Measurements from ENCODE around the gene ARG2. TPM values are rescaled to one million over a fixed set of nuclear protein-coding genes. Genes with fewer than 3 reads are reported as not detected.

The ARG2 gene
- total RNA-seq, 2 donors from 2014 or later: 0.59 TPM; not detected in 1

DNA sequence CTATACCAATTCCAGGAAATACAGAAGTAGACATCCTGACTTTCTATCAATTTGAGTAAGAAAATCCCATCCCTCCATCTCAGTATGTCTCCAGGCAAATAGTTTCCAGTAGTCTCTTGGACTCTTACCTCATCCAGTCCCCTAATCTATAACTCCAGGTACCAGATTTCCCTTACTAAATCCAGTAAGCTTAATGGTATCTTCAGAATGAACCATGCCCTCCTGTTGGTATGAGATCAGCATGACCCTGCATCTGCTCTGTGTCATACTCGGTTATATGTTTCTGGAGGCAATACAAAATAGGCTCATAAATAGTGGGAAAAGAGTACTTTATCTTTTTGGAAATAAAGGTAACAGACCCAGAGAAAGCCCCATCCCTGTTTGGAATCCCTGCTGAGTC lies 38.1 kb upstream of the ARG2 start:
- Histone ChIP-seq H3K4me1 (no peaks in the 10 kb centered on the region), H3K36me3 (no peaks in the 10 kb centered on the region)

DNA sequence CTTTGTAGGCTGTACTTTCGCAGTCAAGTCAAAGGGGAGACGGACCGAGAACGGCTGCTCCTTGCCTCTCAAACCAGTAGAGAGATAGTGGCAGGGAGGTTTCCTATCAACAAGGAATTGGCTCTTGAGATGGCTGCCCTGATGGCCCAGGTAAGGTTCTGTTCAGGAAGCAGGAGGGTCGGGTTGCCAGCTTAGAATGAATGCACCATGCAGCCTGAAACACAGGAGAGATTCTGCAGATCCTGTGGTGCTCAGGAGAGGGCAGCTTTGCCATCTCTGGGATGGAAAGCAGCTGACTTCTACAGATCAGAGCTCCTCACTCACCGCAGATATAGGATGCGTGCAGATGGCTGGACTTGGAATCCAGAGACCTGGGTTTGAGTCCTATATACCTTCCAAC lies 37.7 kb upstream of the ARG2 start:
- Histone ChIP-seq H3K27me3 (no peaks in the 10 kb centered on the region), H3K4me3 (no peak overlapping the region), H3K36me3 (no peaks in the 10 kb centered on the region), H3K4me1 (no peaks in the 10 kb centered on the region), H3K9me3 (no peaks in the 10 kb centered on the region), H3K27ac (no peak overlapping the region)
- no peak for DNase-seq (ENCODE audit: low spot score)
- TF ChIP-seq, protein P1, sequence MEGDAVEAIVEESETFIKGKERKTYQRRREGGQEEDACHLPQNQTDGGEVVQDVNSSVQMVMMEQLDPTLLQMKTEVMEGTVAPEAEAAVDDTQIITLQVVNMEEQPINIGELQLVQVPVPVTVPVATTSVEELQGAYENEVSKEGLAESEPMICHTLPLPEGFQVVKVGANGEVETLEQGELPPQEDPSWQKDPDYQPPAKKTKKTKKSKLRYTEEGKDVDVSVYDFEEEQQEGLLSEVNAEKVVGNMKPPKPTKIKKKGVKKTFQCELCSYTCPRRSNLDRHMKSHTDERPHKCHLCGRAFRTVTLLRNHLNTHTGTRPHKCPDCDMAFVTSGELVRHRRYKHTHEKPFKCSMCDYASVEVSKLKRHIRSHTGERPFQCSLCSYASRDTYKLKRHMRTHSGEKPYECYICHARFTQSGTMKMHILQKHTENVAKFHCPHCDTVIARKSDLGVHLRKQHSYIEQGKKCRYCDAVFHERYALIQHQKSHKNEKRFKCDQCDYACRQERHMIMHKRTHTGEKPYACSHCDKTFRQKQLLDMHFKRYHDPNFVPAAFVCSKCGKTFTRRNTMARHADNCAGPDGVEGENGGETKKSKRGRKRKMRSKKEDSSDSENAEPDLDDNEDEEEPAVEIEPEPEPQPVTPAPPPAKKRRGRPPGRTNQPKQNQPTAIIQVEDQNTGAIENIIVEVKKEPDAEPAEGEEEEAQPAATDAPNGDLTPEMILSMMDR (IDR thresholded peaks at IDR 0.05): no peak

More for the DNA sequence above, 38.1 kb upstream of the ARG2 start:
- no peak for DNase-seq (ENCODE audit: low spot score)
- Histone ChIP-seq H3K27ac (no peak overlapping the region), H3K27me3 (no peaks in the 10 kb centered on the region), H3K9me3 (no peaks in the 10 kb centered on the region), H3K4me3 (no peak overlapping the region)
- TF ChIP-seq, protein P1 (IDR thresholded peaks at IDR 0.05): no peak

DNA sequence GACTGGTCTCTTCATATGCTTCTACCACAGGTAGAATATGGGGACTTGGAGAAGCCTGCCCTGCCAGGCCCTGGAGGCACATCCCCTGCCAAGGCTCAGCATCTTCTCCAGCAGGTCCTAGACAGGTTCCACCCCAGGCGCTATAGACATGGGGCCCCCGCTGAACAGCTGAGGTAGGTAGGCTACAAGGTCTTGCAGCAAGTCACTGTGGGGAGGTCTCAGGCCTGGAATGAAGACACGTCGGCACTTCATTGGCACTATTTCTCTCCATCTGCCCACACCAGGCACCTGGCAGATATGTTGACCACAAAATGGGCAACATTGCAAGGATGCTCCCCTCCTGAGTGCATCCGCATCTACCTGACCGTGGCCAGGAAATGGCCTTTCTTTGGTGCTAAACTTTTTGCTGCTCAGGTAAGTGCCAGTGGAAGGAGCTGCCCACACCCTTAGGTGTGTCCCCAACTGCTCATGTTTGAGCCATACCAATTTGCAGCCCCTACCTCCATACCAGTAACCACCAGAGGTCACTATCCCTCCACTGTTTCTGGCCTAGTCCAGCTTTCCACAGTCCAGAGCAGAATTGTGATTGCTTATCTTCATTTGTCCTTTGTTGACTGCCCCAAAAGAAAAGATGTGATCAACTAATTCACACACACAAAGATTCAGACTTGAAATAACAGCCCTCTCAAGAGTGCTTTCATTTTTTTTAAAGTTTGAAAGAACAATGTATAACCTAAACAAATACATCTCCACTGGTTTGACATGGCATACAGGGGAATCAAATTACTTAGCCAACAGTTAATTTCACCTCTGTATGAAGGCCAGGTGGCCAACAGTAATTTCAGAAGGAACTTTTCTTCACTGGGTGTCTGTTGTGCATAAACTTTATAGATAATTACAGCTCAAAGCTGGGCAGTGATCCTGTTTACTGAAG lies 35.7 kb upstream of the ARG2 start:
- TF ChIP-seq, protein P1 (IDR thresholded peaks at IDR 0.05): peak; percentile 21 to 69
- H3K4me3 ChIP-seq: no peak overlapping the region
- DNase-seq (ENCODE audit: low spot score): no peak
- no peaks in the 10 kb centered on the region for H3K9me3 ChIP-seq
- H3K4me1 ChIP-seq: no peaks in the 10 kb centered on the region
- H3K27ac ChIP-seq: no peak overlapping the region
- peaks cover 14% of the 10 kb centered on the region for H3K36me3 ChIP-seq
- no peaks in the 10 kb centered on the region for H3K27me3 ChIP-seq

DNA sequence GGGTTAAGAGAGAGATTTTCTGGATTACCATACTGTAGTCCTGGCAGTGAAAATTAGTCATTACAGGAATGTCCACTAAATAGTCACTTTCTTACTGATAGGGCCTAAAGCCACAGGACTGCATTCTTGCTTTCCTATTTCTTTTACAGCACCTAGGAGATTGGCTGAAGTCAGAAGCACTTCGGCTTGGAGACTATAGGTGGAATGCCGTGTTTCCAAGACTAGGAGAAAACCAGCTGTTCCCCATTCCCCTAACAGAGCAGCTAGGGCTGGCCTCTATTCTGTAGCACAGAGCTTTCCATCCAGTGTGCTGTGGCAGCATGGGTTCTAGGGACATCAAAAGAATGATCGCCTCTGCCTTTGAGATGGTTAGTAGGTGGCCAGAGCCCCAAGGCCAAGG lies 34.7 kb upstream of the ARG2 start:
- Histone ChIP-seq H3K4me1 (no peaks in the 10 kb centered on the region), H3K9me3 (no peaks in the 10 kb centered on the region), H3K4me3 (no peak overlapping the region), H3K36me3 (peaks cover 24% of the 10 kb centered on the region), H3K27ac (no peak overlapping the region), H3K27me3 (no peaks in the 10 kb centered on the region)
- TF ChIP-seq, protein P1 (IDR thresholded peaks at IDR 0.05): no peak
- no peak for DNase-seq (ENCODE audit: low spot score)

DNA sequence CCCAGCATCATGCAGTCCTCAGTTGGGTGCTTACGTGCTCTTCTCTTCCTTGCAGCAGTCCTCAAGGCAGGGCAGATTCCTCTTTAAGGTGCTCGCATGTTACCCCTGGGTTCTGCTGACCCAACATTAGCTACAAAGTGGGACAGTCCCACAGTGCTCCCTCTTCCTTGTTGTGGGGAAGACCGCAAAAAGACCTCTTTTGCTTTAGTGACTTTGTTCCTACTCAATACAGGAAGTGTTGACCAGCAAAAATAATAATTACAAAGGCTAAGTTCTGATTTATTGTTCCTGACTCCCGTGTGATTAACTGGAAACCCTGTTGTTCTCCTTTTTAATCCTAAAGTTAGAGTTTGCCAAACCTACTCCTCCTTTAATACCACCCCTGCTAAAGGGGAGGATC lies 33.4 kb upstream of the ARG2 start:
- H3K9me3 ChIP-seq: no peaks in the 10 kb centered on the region
- H3K4me3 ChIP-seq: no peak overlapping the region
- DNase-seq (ENCODE audit: low spot score): no peak
- H3K27me3 ChIP-seq: no peaks in the 10 kb centered on the region
- H3K36me3 ChIP-seq: peaks cover 30% of the 10 kb centered on the region
- TF ChIP-seq, protein P1 (IDR thresholded peaks at IDR 0.05): no peak
- H3K27ac ChIP-seq: no peak overlapping the region
- no peaks in the 10 kb centered on the region for H3K4me1 ChIP-seq
